Activated T-cell treated with anti-CD3 and anti-CD28 coated beads for 1 hour (primary cell): ENCODE data around the gene PACS2.
"Not testable (repeated sequence)": the region's sequence is repeated elsewhere in the genome, so short reads cannot be mapped to it uniquely, and the experiment has no call there.

Experiments used
- DNase-seq: peaks from one replicate; pipeline ENCODE4 v3.0.0-alpha.2; 2020; ENCODE audit warnings: low read depth

PACS2 gene

GRCh38 chr14:105288936-105289335 is 25.6 kb upstream of the PACS2 start:
- not testable (repeated sequence) for DNase-seq

GRCh38 chr14:105290621-105291346 is 23.8 kb upstream of the PACS2 start:
- no peak for DNase-seq

- no peak for DNase-seq
Measured at GRCh38 chr14:105292826-105293711, 21.5 kb upstream of the PACS2 start.

GRCh38 chr14:105294142-105294597 is 20.4 kb upstream of the PACS2 start:
- DNase-seq = peak; percentile 51

GRCh38 chr14:105297311-105297710 is 17.2 kb upstream of the PACS2 start:
- DNase-seq = not testable (repeated sequence)

GRCh38 chr14:105299654-105300541 is 14.7 kb upstream of the PACS2 start:
- DNase-seq = no peak

- peak; percentile 94 for DNase-seq
Measured at GRCh38 chr14:105300542-105301102, 13.9 kb upstream of the PACS2 start, which contains the start of gene BRF1. TSS of gene BRF1 (minus strand) at chr14:105301001. CDS start at chr14:105300629, 372 bp downstream.

- DNase-seq = peak; percentile 99
Measured at GRCh38 chr14:105301103-105301914, 13.2 kb upstream of the PACS2 start.

GRCh38 chr14:105301915-105302249 is 12.7 kb upstream of the PACS2 start:
- DNase-seq = not testable (repeated sequence)

- no peak for DNase-seq
Measured at GRCh38 chr14:105303949-105304348, 10.6 kb upstream of the PACS2 start.

GRCh38 chr14:105304565-105304964 is 10.0 kb upstream of the PACS2 start:
- DNase-seq = no peak

GRCh38 chr14:105305345-105305744 is 9.2 kb upstream of the PACS2 start:
- DNase-seq = no peak

- no peak for DNase-seq
Measured at GRCh38 chr14:105305791-105306190, 8.8 kb upstream of the PACS2 start.

- no peak for DNase-seq
Measured at GRCh38 chr14:105307052-105307727, 7.4 kb upstream of the PACS2 start.

- no peak for DNase-seq
Measured at GRCh38 chr14:105309371-105309770, 5.2 kb upstream of the PACS2 start.

GRCh38 chr14:105311838-105312237 is 2.7 kb upstream of the PACS2 start:
- DNase-seq = no peak

GRCh38 chr14:105312973-105313372 is 1.6 kb upstream of the PACS2 start:
- DNase-seq = no peak

- DNase-seq = peak; percentile 35
Measured at GRCh38 chr14:105313381-105314286, 914 bp upstream of the PACS2 start.

- peak; percentile 47 for DNase-seq
Measured at GRCh38 chr14:105315211-105315721, 718 bp downstream of the PACS2 start.
